Measurements from ENCODE around the gene SARS1.

SARS1 gene

GRCh38 chr1:109250454-109251276 is 36.9 kb downstream of the SARS1 start:
- no peak for DNase-seq (ENCODE audit: low read depth)

- DNase-seq (ENCODE audit: low read depth) = no peak
Observed at GRCh38 chr1:109251277-109252166, 37.8 kb downstream of the SARS1 start.

- no peak for DNase-seq (ENCODE audit: low read depth)
Observed at GRCh38 chr1:109252167-109252892, 38.6 kb downstream of the SARS1 start.

- no peak for DNase-seq (ENCODE audit: low read depth)
Observed at GRCh38 chr1:109252893-109253802, 39.4 kb downstream of the SARS1 start.

GRCh38 chr1:109253803-109254620 is 40.3 kb downstream of the SARS1 start:
- DNase-seq (ENCODE audit: low read depth) = no peak

- DNase-seq (ENCODE audit: low read depth) = no peak
Observed at GRCh38 chr1:109254621-109255096, 40.9 kb downstream of the SARS1 start.

- DNase-seq (ENCODE audit: low read depth) = no peak
Observed at GRCh38 chr1:109255097-109255651, 41.5 kb downstream of the SARS1 start.

- no peak for DNase-seq (ENCODE audit: low read depth)
Observed at GRCh38 chr1:109255678-109256077, 42.0 kb downstream of the SARS1 start.

GRCh38 chr1:109256085-109256484 is 42.4 kb downstream of the SARS1 start:
- no peak for DNase-seq (ENCODE audit: low read depth)

GRCh38 chr1:109256971-109257681 is 43.4 kb downstream of the SARS1 start:
- DNase-seq (ENCODE audit: low read depth) = no peak

GRCh38 chr1:109257682-109258421 is 44.1 kb downstream of the SARS1 start:
- no peak for DNase-seq (ENCODE audit: low read depth)

GRCh38 chr1:109258481-109259466 is 45.1 kb downstream of the SARS1 start:
- DNase-seq (ENCODE audit: low read depth) = no peak

- DNase-seq (ENCODE audit: low read depth) = no peak
Observed at GRCh38 chr1:109259674-109260557, 46.2 kb downstream of the SARS1 start.

GRCh38 chr1:109261006-109261405 is 47.3 kb downstream of the SARS1 start:
- no peak for DNase-seq (ENCODE audit: low read depth)

- no peak for DNase-seq (ENCODE audit: low read depth)
Observed at GRCh38 chr1:109261578-109261977, 47.9 kb downstream of the SARS1 start.

Measured in activated T-helper 9 cell treated with anti-CD3 and anti-CD28 coated beads, Interleukin-2, amount 50 U/mL, for 16 hours (primary cell).